Stimulated activated CD4-positive, alpha-beta T cell treated with anti-CD3 and anti-CD28 coated beads, Interleukin-4, amount 100 ng/mL, for 48 hours (primary cell): ENCODE data around the gene CDH23.
"Not testable (repeated sequence)": the region's sequence is repeated elsewhere in the genome, so short reads cannot be mapped to it uniquely, and the experiment has no call there.

Source experiments
- DNase-seq, 2 donors: peaks; one replicate each; pipeline ENCODE4 v3.0.0-alpha.2; 2020; ENCODE audit warnings: low read depth in 2 of 2

CDH23 gene

DNA sequence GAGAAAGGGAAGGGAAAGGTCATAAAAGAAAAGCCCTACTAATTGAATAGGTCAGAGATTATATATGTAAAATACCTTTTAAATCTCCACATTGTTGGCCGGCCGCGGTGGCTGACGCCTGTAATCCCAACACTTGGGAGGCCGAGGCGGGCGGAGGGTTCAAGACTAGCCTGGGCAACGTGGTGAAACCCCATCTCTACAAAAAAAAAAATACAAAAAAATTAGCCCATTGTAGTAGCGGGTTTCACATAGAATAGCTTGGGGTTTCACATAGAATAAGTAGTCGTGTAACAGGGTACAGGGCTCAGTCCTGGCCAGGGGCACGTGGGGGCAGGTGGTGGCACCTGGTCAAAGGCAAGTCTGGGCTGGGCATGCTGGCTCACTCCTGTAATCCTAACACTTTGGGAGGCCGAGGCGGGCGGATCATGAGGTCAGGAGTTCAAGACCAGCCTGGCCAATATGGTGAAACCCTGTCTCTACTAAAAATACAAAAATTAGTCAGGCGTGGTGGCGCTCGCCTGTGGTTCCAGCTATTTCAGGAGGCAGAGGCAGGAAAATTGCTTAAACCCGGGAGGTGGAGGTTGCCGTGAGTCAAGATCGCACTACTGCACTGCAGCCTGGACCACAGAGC lies 454.9 kb downstream of the CDH23 start:
- DNase-seq = not testable (repeated sequence)

DNA sequence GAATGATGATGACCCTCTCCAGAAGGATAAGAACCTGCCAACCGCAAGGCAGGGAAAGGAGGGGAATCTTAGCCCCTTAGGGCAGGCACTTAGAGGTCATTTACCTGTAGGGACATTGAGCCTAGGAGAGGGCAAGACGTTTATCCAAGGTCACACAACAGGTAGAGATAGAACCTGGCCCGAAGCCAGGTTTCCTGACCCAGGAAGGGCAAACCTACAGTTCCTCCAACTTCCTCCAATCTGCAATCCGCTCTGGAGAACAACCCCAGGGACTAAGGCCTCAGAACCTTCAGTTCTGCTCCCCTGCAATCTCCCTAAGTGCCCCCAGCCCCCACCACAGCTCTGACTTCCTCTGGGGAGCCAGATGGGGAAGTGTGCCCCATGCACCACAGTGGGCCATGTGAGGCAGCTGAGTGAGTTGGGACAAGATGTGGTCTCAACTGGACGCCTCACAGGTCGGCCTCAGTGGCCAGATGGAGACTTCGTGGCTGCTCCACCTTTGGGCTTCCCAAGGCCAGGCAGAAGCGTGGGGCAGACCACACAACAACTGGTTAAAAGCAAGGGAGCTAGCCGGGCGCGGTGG lies 455.7 kb downstream of the CDH23 start:
- DNase-seq = no peak

DNA sequence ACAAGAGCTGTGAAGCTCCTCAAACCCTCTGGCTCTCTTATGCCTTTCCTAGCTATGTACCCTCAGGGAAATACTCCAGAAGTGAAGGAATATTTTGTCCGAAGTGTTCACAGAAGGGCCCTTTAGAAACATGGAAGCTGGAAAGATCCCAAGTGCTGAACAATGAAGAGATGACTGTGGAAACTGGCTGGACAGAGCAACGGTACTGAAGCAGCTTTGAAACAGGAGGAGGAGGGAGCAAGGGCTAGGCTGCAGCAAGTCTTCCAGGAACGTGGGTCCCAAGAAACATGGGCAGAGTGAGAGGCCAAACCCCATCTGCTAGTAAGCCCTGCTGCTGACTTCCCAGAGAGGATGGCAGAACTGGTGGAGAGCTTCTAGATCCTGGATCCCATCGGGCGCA lies 457.3 kb downstream of the CDH23 start:
- no peak for DNase-seq

DNA sequence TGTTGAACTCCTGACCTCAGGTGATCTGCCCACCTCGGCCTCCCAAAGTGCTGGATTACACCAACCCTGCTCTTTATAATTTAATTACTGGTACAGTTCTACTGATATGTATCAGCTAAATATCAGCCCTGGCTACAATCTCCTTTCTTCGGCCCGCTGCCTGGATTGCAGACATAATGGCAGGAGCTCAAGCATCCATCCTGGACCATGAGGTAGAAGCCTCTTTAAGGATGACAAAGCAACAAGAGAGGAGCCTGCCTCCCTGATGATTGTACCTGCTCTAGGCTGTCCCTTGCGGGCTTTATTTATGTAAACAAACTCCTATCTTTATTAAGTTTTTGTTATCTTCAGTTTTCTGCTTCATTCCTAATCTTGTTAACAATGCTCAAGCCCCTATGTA lies 459.9 kb downstream of the CDH23 start:
- no peak for DNase-seq

DNA sequence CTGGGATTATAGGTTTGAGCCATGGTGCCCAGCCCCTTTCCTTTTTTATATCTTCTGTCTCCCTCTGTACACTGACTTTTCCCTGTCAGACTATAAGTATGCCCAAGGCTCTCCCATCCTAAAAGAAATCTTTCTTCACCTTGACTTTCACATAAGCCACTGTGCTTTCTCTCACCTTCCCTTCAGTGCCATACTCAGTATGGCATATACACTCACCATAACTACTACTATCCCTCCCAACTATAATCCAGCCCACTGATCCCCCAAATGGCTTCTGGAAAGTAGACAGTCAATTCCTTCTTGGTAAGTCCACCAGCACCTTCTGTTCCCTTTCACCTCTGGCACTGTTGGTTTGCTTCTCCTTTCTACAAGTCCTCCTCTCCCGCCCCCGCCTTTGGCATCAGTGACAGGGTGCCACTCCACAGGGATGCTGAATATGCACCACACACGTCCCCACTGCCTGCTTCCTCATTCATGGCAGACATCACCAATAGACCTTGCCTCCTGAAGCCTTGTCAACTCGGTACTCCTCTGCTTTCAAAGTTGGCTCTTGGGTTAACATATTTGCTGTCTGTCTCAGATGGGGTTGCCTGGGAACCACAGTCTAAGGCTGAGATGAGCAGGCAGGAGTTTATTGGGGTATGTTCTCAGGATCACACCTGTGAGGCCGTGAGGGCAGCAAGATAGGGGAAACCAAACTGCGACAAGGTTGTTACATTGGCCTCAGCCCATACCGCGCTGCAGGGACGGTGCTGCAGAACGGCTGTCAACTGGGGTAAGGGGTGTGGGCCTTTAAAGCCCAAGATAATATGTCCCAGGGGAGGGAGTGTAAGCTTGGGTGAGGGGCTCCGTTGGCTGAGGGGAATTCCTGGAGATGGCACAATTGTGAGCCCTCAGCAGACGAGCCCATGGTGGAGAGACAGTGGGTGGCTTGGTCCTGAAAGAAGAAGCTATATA lies 461.5 kb downstream of the CDH23 start:
- no peak for DNase-seq

GRCh38 chr10:71860243-71861029 lies 463.7 kb downstream of the CDH23 start:
- peak in 1 of 2 donors; percentile 33 for DNase-seq

GRCh38 chr10:71863203-71863602 lies 466.5 kb downstream of the CDH23 start:
- DNase-seq = no peak

- no peak for DNase-seq
These were observed 468.2 kb downstream of the CDH23 start for GRCh38 chr10:71864911-71865361.
